DOHH2 (cell line): ENCODE data around the gene HBB.

Source experiments
- H3F3A ChIP-seq: fragments of 200-600 bp; sonication (generic), shearing (Covaris generic); 2 replicates; pipeline ENCODE4 v1.6.0; 2016; ENCODE audit warnings: antibody characterized with exemption, mild to moderate bottlenecking; ENCODE audit not compliant: control insufficient read depth, insufficient read depth
- H3K27ac ChIP-seq: fragments of 200-600 bp; sonication (generic); 2 replicates; pipeline ENCODE4 v1.5.1; 2014; ENCODE audit warnings: low read depth, mild to moderate bottlenecking, low read length, moderate library complexity
- H3K27me3 ChIP-seq: fragments of 200-600 bp; sonication (generic); 2 replicates; pipeline ENCODE4 v1.6.1; 2014; ENCODE audit warnings: mild to moderate bottlenecking, low read length, mixed read lengths; ENCODE audit not compliant: control insufficient read depth
- H3K36me3 ChIP-seq: fragments of 200-600 bp; sonication (generic); 2 replicates; pipeline ENCODE4 v1.6.1; 2014; ENCODE audit warnings: mild to moderate bottlenecking, low read length, moderate library complexity, mixed read lengths; ENCODE audit not compliant: control insufficient read depth
- H3K4me1 ChIP-seq: fragments of 200-600 bp; sonication (generic); 2 replicates; pipeline ENCODE4 v1.6.1; 2014; ENCODE audit warnings: mild to moderate bottlenecking, low read length, mixed read lengths; ENCODE audit not compliant: control insufficient read depth
- H3K4me2 ChIP-seq: fragments of 200-600 bp; sonication (generic); 2 replicates; pipeline ENCODE4 v1.6.0; 2014; ENCODE audit warnings: mild to moderate bottlenecking, low read length, moderate library complexity
- H3K4me3 ChIP-seq: fragments of 200-600 bp; sonication (generic); 2 replicates; pipeline ENCODE4 v1.5.1; 2014; ENCODE audit warnings: mild to moderate bottlenecking, low read length, mixed read lengths
- H3K79me2 ChIP-seq: fragments of 200-600 bp; sonication (generic); 2 replicates; pipeline ENCODE4 v1.6.1; 2014; ENCODE audit warnings: mild to moderate bottlenecking, low read length, mixed read lengths; ENCODE audit not compliant: control insufficient read depth
- H3K9me2 ChIP-seq: fragments of 200-600 bp; sonication (generic); replicated peaks from 2 replicates; pipeline ENCODE4 v1.6.1; 2014; ENCODE audit warnings: mild to moderate bottlenecking, low read length, mixed read lengths; ENCODE audit not compliant: control insufficient read depth
- H3K9me3 ChIP-seq: fragments of 200-600 bp; sonication (generic); 2 replicates; pipeline ENCODE4 v1.6.1; 2014; ENCODE audit warnings: antibody characterized with exemption, low read length, mixed read lengths; ENCODE audit not compliant: control insufficient read depth, insufficient read depth
- H4K20me1 ChIP-seq: fragments of 200-600 bp; sonication (generic); 2 replicates; pipeline ENCODE4 v1.6.0; 2014; ENCODE audit warnings: low read depth, mild to moderate bottlenecking, antibody characterized with exemption, low read length, moderate library complexity; ENCODE audit not compliant: control insufficient read depth, insufficient read depth
- CTCF ChIP-seq: fragments of 200-600 bp; sonication (generic); IDR thresholded peaks from one replicate; pipeline ENCODE4 v1.5.1; 2014; ENCODE audit warnings: antibody characterized with exemption, mild to moderate bottlenecking, low read depth, low read length; ENCODE audit not compliant: poor library complexity, severe bottlenecking
- EZH2phosphoT487 ChIP-seq: fragments of 200-600 bp; sonication (generic); IDR thresholded peaks from 2 replicates; pipeline ENCODE4 v1.6.1; 2017; ENCODE audit warnings: borderline replicate concordance, mild to moderate bottlenecking, antibody characterized with exemption, low read length, moderate library complexity, mixed read lengths

The HBB gene

GRCh38 chr11:5247472-5248192 lies 20.8 kb upstream of the HBB start:
- Histone ChIP-seq H3K36me3 (no peaks in the 10 kb centered on the region), H3K4me2 (no peak overlapping the region), H3K9me3 (no peaks in the 10 kb centered on the region), H3K4me3 (no peak overlapping the region), H3K27me3 (no peaks in the 10 kb centered on the region), H3K27ac (no peak overlapping the region), H3F3A (no peaks in the 10 kb centered on the region), H3K4me1 (no peaks in the 10 kb centered on the region), H3K9me2 (no peaks in the 10 kb centered on the region), H4K20me1 (no peaks in the 10 kb centered on the region), H3K79me2 (no peaks in the 10 kb centered on the region)
- TF ChIP-seq CTCF: no peak
- TF ChIP-seq EZH2phosphoT487: no peak

- H3K4me1 ChIP-seq: no peaks in the 10 kb centered on the region
- no peak overlapping the region for H3K4me3 ChIP-seq
- no peaks in the 10 kb centered on the region for H3K9me2 ChIP-seq
- no peaks in the 10 kb centered on the region for H4K20me1 ChIP-seq
- no peak overlapping the region for H3K4me2 ChIP-seq
- no peak overlapping the region for H3K27ac ChIP-seq
- no peaks in the 10 kb centered on the region for H3K9me3 ChIP-seq
- no peaks in the 10 kb centered on the region for H3K36me3 ChIP-seq
- no peaks in the 10 kb centered on the region for H3K79me2 ChIP-seq
- no peaks in the 10 kb centered on the region for H3K27me3 ChIP-seq
- H3F3A ChIP-seq: no peaks in the 10 kb centered on the region
- TF ChIP-seq CTCF: no peak
- TF ChIP-seq EZH2phosphoT487: no peak
Observed at GRCh38 chr11:5246772-5247471, 20.1 kb upstream of the HBB start.

- H3K9me3 ChIP-seq: no peaks in the 10 kb centered on the region
Observed at GRCh38 chr11:5245155-5245554, 18.3 kb upstream of the HBB start.

More at GRCh38 chr11:5245155-5245554, 18.3 kb upstream of the HBB start:
- Histone ChIP-seq H3K4me2 (no peak overlapping the region), H3K27me3 (no peaks in the 10 kb centered on the region), H4K20me1 (no peaks in the 10 kb centered on the region), H3K9me2 (no peaks in the 10 kb centered on the region), H3K79me2 (no peaks in the 10 kb centered on the region), H3K4me3 (no peak overlapping the region), H3K4me1 (no peaks in the 10 kb centered on the region), H3K36me3 (no peaks in the 10 kb centered on the region), H3K27ac (no peak overlapping the region), H3F3A (no peaks in the 10 kb centered on the region)
- TF ChIP-seq CTCF (no peak), EZH2phosphoT487 (no peak)
